ENCODE measurements around the gene MTCL3.

Gene MTCL3

DNA sequence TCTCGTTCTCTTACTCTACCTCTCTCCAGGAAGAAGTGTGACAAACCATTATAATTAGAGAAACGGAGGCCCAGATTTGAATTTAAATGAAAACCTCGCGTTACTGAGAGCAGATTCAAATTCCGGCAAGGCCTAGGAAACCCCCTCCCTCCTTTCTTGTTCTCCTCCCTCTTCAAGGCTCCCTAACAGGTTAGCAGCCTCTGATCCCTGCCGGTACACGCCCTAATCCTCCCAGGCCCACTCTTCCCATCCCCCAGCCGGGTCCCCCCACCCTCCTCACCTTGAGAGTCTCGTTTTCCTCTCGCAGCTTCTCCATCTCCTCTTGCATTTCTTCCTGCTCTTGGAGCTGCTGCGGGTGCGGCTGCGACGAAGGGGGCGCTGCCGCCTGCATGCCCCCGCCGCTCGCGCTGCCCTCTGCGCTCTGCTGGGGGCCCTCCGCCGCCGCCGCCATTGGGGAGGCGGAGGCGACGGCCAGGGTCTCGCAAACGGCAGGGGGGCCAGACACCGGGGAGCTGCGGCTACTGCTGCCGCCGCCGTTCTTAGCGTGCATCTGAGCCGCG is 3.8 kb downstream of the MTCL3 start:
- DNase-seq (ENCODE audit: low read depth) = no peak

DNA sequence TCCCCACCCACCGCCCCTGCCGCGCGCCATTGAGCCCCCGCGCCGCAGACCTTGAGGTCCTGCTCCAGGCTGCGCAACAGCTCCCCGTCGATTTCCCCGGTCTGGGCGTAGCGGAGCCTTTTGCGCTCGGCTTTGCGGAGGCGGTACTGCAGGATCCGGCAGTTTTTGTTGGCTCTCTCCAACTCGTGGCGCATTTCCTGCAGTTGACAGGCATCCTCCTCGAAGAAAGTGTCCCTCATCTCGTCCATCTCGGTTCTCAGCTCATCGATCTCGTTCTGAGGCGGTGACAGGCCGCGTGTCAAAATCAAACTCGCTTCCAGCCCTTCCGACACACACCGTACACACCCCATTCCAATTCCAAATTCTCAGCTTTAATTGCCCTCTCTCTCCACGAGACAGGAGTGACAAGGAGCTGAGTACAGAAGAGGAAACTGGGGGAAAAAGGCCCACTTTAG is 4.3 kb downstream of the MTCL3 start:
- DNase-seq (ENCODE audit: low read depth) = no peak

DNA sequence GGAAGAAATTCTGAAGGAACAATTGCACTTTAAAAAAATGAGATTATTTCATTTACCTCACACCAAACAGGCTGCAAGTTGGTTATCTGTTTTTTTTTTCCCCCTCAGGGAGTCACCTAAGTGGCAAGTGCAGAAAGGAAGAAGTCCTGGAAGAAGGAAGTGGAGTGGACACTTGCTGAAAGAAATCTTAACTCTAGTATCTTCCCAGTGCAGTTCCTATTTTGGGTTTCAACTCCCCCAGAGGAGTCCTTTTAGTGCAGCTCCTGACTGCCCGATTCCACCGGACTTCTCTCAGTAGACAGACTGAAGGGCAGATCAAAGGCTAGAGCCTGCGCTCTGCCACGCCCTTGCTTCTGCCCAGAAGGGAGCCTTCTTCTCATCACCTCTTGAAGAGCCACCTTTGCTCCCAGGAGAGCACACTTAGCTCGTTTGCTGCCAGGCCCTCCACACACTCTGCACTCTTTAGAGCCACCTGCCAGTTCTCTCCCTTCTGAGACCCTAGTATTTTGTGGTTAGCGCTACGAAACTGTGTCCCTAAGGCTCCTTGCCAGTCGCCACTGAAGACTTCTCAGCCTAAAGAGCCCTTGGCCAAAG is 4.9 kb downstream of the MTCL3 start:
- no peak for DNase-seq (ENCODE audit: low read depth)

DNA sequence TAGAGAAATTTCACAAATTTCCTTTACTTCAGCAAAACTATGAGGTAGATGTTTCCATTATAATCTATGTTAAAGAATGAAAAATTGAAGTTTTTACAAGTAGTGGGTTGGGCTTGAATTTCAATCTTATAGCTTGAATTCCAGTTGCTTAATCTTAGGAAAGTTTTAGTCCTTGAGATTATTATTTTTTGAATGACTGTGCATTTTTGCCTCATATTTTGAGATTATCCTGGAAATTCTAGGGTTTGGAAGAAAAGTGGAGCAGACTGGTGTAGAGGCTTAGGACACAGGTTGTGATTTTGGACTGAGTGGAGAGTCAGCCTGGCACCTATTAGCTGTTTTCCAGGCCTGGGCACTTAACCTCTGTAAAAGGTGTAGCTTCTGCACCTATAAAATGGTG is 5.7 kb downstream of the MTCL3 start:
- no peak for DNase-seq (ENCODE audit: low read depth)

DNA sequence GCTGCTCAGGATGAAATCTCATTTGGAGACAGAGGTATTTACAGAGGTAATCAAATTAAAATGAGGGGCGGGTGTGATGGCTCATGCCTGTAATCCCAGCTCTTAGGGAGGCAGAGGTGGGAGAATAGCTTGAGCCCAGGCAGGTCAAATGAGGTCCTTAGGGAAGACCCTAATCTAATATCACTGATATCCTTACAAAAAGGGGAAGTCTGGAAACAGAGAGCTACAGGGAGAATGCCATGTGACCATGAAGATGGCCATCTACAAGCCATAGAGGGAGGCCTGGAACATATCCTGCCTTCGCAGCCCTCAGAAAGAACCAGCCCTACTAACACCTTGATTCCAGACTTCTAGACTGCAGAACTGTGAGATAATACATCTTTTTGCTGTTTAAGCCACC is 8.3 kb downstream of the MTCL3 start:
- DNase-seq (ENCODE audit: low read depth) = no peak

DNA sequence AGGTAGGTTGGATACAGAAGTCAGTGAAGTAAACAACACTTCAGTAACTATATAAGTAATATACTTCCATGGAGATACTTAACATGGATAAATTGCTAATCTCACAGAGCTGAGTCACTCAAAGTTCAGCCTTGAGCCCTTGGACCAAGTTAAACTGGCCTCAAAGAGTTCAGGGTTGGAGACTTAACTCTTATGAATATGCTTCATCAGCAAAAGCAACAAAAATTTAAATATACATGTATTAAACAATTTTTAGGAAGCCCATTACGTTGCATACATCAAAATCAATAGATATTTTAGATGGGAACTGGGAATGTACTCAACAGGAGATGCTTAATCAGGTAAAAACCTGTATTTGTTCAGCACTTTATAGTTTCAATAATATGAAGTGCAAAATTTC is 12.2 kb downstream of the MTCL3 start:
- no peak for DNase-seq (ENCODE audit: low read depth)

DNA sequence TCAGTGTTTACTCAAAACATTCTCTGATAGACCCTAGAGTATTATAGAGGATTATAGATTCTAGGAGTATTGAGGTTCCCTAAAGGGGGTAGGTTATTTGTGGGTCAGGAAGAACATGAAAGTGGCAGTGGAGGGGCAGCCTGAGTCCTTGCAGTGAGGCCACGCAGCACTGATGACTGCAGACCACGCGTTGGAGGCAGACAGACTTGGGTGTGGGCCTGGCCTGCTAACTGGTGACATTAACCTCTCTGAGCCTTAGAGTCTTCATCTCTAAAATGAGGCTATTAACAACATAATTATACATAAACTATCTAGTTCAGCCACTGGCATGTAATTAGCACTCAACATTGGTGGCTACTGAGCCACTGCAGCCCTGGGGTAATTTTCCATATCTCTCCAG is 16.1 kb downstream of the MTCL3 start:
- DNase-seq (ENCODE audit: low read depth) = no peak

DNA sequence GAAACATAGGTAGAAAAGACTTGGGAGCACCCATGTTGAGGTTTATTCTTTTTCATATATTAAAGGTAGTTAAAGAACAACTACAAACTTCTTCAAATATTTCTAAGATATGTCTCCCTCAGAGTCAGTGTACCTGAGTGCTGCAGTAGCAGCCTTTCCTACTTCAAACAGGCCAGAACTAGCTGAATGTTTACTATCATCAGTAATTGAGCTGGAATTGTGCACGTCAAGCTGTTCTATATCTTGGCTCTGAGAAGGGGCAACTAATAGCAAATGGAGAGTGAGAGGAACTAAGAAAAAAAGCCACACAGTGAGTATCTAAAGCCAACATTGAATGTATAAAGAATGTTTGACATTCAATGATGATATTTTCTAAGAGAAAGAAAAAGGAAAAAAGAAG is 21.7 kb downstream of the MTCL3 start:
- no peak for DNase-seq (ENCODE audit: low read depth)

DNA sequence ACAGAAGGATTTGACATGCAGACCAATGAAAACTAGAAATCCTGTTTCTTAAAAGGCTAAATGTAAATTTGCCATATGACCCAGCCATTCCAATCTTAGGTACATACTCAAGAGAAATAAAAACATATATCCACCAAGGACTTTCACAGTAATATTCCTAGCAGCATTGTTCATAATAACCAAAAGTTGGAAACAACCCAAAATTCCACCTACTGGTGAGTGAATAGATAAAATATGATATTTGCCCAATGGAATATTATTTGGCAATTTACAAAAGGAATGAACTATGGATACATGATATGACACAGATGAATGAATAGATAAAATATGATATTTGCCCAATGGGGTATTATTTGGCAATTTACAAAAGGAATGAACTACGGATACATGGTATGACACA is 22.7 kb downstream of the MTCL3 start:
- no peak for DNase-seq (ENCODE audit: low read depth)

DNA sequence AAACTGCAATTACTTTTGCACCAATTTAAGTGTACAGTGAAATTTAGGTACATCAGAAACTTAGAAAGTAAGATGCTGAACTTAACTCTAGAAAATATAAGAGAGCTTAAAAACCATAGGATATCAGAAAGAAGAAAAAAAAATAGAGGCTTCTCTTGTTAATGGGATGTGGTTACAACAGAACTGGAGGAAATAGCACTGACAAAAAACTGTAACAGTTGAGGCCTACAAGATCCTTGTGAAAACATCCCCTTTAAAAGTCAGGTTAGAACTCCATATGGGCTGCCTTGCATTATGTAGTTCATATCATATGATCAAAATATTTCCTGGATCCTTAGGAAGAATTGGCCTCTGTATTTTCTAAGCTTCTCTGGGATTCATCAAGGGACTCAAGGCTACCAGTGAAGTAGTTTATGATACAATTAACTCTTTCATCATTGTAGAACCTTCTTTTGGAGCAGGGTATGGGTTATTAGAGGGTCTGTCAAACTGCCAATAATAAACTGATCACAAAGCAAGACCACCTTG is 24.8 kb downstream of the MTCL3 start:
- no peak for DNase-seq (ENCODE audit: low read depth)

DNA sequence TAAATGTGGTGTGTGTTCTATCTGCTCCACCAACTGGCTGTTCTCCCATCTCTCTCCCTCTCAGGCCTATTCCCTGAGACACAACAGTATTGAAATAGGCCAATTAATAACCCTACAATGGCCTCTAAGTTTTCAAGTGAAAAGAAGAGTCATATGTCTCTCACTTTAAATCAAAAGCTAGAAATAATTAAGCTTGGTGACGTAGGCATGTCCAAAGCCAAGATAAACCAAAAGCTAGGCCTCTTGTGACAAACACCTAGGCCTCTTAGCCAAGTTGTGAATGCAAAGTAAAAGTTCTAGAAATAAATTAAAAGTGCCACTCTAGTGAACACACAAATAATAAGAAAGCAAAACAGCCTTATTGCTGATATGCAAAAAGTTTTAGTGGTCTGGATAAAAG is 29.9 kb downstream of the MTCL3 start:
- DNase-seq (ENCODE audit: low read depth) = no peak

DNA sequence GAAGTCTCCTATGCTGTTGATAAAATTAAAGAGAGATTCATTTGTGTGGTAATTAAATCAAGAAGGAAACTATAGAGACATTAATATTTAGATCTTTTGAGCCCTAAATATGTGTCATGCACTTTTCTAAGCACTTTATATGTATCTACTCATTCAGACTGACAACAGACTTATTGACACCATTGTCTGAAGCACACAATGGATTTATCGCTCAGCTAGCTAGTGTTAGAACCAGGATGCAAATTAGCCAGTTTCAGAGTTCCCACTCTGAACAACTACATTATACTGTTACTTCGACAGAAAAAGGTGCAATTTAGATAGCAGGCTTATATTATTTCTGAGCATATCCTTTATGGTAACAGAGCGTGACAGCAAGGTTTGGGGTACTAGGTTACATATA is 32.2 kb downstream of the MTCL3 start:
- DNase-seq (ENCODE audit: low read depth) = no peak

DNA sequence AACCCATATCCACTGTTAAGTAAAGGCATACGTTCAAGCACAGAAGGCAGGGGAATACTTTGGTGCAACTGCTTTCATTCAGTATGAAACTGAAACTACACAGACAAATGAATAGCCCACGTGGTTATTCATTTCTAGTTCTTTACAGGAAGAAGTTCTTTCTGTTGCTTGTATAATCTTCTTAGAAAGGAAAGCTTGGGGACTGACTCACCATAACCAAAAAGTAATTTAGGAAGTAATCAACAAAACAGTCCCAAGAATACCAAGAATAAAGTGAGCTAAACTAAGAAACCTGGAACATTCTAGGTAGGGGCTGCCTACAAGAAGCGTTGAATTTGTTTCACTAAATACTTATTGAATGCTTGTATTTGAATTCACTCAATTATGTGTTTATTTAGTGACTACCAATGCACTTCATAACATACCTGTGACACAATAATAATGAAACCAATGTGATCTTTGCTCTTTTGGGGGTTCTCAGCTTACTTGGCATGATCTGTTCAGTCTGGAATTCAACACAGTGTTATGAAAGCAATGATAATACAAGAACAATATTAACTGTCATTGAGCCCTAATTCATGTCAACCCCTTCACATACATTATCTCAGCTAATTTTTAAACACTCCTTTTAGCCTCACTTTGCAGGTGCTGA is 34.8 kb downstream of the MTCL3 start:
- DNase-seq (ENCODE audit: low read depth) = no peak

DNA sequence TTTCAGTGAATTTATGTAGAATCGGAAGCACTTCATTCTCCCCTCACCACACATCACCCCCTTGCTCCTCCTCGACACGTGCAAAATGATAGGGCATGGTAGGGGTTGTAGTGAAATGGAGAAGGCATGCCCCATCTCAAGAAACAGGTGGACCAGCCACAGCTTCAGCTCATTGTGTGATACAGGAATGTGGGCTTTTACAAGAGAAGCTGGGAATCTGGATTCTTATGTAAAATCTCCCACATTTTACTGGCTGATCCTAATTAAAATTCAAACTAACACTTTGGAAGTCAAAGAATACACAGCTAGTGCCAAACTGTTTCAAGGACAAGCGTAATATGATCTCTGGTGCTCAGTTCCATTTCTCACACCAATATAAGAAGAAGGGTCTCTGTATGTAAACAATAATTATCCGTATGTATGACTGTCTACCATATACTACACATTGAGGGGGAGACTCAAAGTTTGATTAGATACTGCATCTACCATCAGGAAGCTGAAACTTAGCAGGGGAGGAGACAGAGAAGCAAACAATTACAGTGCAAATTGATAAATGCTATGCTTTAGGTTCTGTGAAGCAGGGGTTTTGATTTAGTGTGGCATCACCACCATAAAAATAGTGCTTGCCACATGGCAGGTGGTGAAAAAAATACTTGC is 35.6 kb downstream of the MTCL3 start:
- DNase-seq (ENCODE audit: low read depth) = no peak

DNA sequence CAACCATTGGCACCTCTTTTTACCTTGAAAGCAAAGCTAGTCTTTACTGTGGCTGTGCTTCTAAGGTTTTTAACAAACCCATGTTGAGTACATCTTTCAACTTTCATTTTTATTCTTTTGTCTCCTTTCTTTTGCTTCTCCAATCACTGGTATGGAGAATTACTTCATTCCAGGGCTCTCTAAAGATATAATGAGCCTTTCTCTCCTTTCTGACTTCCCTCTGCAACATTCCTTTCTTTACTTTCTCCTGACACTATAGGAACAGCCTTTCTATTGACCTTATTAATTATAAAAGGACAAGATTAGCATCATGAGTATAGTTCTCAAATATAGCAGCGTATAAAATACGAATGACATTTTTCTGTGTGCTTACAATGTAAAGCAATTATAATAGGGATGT is 36.8 kb downstream of the MTCL3 start:
- DNase-seq (ENCODE audit: low read depth) = no peak

DNA sequence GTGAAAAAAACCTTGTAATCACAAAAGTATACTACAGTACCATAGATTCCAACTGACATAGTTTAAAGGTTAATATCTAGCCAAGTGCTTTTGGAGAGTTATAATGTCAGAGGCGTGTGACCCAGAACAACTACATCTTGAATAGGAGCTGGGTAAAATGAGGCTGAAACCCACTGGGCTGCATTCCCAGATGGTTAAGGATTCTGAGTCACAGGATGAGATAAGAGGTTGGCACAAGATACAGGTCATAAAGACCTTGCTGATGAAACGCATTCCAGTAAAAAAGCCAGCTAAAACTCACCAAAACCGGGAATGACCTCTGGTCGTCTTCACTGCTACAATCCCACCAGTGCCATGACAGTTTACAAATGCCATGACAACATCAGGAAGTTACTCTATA is 37.5 kb downstream of the MTCL3 start:
- DNase-seq (ENCODE audit: low read depth) = no peak

DNA sequence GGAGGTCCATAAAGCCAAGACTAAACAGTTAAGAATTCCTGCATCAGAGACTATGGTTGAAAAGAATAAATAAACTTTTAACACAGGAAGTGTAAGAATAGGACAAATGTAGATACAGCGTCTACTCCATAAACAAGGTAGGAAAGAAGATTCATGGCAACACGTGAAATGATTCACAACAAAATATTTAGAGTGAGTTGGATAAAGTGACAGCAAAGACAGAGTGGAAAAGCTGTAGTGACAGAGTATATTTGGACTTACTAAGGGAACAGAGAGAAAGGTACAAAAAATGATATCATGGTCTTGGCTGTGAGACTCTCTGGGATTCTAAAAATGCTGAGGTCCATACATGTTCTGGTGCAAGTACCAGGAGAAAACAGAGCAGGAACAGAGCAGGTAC is 38.0 kb downstream of the MTCL3 start:
- no peak for DNase-seq (ENCODE audit: low read depth)

DNA sequence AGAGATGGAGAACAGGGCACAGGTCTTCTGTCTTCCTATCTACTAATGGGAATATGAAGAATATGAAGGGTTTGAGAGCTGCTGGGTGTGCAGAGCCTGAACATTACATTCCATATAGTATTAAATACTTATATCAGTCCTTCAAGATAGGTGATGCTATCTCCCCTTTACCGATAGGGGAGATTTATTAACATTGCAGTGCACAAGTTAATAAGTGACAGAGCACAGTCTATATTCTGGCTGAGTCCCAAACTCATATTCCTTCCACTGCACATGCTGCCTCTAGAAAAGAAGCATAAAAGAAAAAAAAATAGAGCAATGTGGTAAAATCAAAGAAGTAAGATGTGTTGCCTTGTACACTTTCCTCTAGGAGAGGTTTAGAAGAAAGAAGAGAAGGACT is 41.5 kb downstream of the MTCL3 start:
- DNase-seq (ENCODE audit: low read depth) = no peak

DNA sequence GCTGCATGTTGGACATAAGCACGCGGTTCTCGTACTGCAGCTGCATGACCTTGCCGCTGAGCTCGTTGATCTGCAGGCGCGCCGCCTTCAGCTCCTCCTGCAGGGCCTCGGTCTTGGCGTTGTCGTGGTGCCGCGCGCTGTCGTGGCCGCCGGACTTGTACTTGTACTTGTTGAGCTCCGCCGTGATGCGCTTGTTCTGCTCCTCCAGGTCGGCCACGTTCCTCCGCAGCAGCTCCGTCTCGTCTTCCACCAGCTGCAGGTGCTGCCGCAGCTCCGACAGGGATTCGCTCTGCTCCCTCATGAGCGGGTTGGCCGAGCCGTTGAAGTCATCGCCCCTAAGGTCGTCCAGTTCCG is 43.3 kb downstream of the MTCL3 start:
- no peak for DNase-seq (ENCODE audit: low read depth)

DNA sequence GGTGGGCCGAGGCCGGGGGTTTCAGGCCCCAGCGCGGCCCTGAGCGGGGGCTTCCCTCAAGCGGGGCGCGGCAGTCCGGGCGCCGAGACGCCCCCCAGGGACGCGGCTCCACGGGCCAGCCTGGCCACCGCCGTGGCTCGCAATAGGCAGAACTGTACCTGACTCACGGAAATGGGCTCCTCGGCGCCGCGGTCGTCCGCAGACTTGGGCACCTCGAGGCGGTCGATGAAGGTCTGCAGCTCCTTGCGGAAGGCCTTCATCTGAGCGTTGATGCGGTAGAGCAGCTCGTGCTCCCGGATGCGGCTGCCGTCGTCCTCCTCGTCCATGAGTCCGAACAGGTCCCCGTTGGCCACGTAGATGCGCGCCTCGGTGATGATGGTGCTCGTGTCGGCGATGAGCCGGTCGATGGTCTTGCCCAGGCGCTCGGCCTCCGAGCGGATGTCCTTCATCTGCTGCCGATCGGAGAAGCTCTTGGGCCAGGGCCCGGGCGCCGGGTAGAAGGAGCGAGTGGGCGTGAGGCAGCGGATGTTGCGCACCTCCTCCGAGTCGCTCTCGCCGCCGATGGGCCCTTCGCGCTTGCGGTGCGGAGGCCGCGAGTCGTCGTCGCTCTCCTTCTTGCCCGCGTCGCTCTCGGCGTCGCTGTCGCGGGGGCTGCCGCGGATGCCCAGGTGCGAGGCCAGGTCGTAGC is 43.9 kb downstream of the MTCL3 start:
- DNase-seq (ENCODE audit: low read depth) = no peak

DNA sequence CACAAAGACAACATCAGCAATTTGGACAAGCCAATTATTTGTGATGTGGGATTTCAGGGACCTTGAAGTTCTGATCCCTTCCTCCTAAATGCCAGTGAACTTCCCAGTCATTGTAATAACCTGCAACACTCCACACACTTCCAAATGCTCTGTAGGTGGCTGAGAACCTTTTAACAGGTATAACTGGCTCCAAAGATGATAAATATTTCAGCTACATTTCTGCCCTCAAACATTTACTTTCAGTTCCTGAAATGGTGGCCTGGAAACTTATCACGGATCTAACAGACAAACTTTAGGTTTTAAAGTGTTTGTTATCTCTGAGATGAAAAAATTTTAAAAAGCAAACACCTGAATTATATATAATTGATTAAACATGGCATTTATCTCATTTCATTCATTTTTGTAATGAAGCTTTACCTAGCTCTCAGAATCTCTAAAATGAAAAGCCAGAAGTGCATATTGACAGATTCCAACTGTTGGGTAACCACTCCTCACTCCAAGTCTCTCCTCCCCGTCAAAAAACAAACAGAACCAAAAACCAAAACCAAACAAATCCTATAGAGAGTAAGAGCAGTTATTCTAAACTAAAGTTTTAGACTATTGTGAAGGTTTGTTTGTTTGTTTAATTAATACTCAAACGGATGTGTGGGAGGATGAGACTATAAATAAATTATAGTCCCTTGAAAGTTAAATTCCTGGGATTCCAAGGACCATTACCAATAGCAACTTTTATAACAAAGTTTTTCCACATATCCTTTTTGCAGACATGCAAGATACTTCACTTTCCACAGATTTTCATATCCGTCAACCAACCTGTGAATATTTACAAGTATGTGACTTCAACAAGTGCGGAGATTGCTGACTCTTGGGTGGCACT is 47.5 kb downstream of the MTCL3 start:
- DNase-seq (ENCODE audit: low read depth) = no peak

DNA sequence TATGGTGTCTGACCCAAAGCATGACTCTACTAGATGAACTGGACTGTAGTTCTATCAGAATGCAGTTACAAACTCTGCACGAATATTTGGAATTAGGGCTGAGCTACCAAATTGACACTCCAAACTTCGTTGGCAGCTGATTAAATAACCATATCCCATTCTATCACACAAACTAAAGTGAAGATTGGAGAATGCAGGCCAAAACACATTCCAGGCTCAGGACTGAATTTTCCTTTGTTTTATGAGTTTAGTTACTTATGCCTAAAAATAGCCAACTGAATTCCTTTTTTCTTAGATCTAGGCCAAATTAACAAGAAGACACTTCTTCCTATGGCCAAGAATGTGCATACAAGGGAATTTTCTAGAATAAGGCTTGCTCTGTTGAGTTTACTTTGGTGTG is 50.2 kb downstream of the MTCL3 start:
- no peak for DNase-seq (ENCODE audit: low read depth)
